SW 1271 (cell line): ENCODE results near the gene TPSG1.
"Not testable (repeated sequence)": the region's sequence is repeated elsewhere in the genome, so short reads cannot be mapped to it uniquely, and the experiment has no call there.

Source experiments
- DNase-seq, 2 experiments: peaks; one replicate each; lab custom pipeline; 2025; lab: John Stamatoyannopoulos, UW

TPSG1 gene

DNA sequence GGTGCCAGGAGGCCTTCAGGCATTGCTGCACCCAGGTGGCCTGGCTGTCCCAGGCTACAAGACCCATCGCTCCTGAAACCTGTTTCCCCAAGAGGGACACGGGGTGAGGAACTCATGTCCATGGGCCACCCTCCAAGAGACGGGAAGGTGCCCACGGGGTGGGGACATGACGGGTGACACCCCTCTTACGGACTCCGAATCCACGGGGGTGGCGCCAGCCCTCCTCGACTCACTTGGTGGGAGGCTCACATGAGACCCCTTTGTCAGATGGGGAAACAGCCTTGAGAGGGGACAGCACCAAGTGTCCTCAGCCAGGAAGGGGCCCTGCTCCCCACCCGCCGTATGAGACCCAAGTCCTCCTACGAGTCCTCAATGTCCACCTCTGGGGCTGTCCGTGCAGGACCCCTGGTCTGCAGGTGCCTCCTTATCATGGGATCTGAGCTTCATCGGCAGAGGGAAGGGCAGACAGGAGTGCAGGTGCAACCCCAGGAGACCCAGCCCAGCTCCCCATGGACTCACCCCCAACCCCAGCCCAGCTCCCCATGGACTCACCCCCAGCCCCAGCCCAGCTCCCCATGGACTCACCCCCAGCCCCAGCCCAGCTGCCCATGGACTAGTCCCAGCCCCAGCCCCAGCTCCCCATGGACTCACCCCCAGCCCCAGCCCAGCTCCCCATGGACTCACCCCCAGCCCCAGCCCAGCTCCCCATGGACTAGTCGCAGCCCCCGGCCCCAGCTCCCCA is 5.6 kb upstream of the TPSG1 start:
- DNase-seq = not testable (repeated sequence)

- DNase-seq = not testable (repeated sequence)
These were observed 5.0 kb upstream of the TPSG1 start, which contains the start of gene TPSB2 for GRCh38 chr16:1230084-1230470. Gene TPSB2 (minus strand): TSS chr16:1230184. CDS start chr16:1229951, 233 bp downstream.

DNA sequence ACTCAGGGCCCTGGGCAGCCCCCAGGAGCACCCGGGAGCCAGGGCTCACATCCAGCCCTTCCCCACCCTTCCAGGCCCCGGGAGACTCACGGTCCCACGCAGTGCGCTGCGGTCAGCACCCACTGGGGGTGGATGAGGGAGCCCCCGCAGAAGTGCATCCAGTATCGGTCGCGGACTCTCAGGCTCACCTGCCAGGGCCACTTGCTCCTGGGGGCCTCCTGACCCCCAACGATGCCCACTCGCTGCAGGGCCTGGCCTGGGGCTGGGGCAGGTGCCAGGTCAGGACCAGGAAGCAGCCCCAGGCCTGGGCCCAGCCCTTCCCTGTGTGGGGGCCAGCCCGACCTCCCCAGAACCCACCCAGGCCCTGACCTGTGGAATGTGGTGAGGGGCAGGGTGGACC is 4.4 kb upstream of the TPSG1 start:
- not testable (repeated sequence) for DNase-seq

DNA sequence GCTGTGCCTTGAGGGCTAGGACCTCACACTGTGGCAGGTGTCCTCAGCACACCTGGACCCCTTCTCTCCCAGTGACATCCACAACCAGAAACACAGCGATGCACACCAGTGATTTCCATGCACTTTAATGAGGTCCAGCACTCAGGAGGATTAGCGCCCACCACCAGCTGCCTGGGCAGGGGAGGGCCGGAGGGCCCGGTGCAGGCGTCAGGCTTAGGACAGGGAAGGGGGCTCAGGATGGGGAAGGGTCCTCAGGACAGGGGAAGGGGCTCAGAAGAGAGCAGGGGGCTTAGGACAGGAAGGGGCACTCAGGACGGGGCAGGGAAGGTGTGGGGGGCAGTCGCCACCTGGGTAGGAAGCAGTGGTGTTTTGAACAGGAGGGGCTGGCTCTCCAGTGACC is 3.2 kb upstream of the TPSG1 start:
- not testable (repeated sequence) for DNase-seq

GRCh38 chr16:1226692-1227091 is 1.6 kb upstream of the TPSG1 start:
- DNase-seq = not testable (repeated sequence)

DNA sequence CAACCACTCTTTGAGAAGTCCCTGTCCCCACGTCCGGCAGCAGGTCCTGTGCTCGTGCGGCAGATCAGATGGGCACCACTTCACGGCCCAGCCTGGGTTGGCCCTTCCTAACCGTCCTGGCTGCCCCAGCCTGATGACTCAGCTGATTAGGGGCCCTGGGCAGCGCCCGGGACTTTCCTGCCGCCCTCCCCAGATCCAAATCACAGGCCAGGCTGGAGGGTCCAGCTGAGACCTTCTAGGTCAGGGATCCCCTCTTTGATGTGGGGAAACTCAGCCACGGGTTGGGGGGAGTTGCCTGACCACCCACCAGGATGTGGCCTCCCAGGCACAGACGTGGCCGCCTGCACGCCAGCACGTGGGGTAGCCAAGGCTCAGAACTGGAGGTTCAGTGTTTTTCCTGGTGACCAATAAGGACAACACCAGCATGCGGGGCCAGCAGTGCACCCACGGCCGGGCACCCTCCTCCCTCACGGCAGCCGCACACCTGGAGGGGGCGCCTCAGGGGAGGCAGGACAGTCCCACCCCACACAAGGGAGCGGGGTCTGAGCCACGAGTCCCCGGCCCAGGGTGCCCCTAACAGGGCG is 752 bp upstream of the TPSG1 start:
- DNase-seq = not testable (repeated sequence)

DNA sequence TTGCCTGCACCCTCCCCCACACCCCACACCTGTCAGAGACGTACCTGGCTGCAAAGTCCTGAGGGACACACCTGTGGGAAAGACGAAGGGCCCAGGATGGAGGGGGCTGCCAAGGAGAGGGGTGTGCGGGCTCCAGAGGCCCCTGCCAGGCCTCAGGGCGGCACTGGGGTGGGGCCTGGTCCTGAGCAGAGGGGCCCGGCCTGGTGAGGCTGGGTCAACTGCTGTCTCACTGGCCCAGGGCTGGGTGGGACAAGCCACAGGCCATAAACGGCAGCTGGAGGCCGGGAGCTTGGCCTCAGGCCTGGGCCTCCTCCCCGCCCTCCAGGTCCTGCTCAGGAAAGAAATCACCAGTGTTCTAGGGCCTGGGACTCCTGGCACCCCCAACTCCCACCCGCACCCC is 510 bp downstream of the TPSG1 start:
- DNase-seq = no peak

- no peak for DNase-seq
These were observed 1.5 kb downstream of the TPSG1 start for GRCh38 chr16:1223355-1224214.

GRCh38 chr16:1222553-1223354 is 2.3 kb downstream of the TPSG1 start:
- no peak for DNase-seq

- no peak for DNase-seq
These were observed 3.2 kb downstream of the TPSG1 start for GRCh38 chr16:1221628-1222552.

DNA sequence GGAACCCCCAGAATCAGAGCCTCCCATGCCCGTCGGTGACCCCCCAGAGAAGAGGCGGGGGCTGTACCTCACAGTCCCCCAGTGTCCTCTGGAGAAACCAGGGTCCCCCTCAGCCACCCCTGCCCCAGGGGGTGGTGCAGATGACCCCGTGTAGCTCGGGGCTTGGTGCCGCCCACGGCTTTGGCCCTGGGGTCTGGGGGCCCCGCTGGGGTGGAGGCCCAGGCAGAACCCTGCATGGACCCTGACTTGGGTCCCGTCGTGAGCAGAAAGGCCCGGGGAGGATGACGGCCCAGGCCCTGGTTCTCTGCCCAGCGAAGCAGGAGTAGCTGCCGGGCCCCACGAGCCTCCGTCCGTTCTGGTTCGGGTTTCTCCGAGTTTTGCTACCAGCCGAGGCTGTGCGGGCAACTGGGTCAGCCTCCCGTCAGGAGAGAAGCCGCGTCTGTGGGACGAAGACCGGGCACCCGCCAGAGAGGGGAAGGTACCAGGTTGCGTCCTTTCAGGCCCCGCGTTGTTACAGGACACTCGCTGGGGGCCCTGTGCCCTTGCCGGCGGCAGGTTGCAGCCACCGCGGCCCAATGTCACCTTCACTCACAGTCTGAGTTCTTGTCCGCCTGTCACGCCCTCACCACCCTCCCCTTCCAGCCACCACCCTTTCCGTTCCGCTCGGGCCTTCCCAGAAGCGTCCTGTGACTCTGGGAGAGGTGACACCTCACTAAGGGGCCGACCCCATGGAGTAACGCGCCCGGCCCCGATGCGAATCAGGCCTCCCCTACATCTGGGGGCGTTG is 4.0 kb downstream of the TPSG1 start:
- DNase-seq = no peak

- DNase-seq = no peak
These were observed 4.9 kb downstream of the TPSG1 start for GRCh38 chr16:1220098-1220728.

DNA sequence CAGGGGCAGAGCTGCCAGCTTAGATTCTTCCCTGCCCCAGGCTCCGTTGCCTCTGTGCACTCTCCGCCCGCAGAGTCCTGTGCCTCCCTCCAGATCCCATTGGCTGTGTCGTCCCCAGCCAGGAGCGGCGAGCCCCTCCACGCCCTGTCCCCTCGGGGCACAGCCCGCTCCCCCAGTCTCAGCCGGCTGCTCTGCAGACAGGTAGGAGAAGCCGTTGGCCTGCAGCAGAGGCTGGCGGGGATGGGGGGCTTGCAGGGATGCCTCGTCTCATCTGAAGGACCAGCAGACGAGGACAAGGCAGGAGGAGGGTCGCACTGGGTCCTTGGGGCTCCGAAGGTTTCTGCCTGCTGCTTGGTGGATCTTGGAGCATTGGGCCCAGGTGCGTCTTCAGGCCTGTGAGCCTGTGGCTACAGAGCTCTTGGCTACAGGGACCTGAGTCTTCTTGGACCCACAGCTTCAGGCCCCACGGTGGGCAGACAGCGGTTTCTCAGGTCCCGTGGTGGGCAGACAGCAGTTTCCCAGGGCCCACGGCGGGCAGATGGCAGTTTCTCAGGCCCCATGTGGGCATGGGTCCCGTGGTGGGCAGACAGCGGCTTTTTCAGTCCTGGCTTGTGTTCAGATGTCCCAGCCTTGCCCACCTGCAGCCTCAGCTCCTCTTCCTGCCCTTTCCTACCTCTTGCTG is 6.0 kb downstream of the TPSG1 start:
- DNase-seq = no peak

- DNase-seq = no peak
These were observed 6.8 kb downstream of the TPSG1 start for GRCh38 chr16:1218061-1218929.

DNA sequence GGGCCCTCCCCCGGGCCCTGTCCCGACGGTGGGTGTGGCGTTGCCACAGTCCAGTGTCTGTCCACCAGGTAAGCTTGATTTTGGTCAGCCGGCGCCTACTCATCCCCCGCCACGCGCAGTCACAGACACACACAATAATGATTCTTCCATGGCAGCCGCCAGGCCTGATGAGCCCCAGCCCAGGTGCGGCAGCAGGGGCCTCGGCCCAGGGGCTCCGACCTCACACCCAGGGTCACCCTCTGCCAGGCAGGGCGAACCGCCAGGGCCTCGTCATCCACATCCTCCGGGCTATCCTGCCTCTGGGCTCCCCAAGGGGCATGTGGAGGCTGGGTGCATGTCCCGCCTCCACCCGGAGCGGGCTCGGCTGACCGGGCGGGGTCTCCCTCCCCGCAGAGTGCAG is 7.5 kb downstream of the TPSG1 start:
- DNase-seq = no peak

DNA sequence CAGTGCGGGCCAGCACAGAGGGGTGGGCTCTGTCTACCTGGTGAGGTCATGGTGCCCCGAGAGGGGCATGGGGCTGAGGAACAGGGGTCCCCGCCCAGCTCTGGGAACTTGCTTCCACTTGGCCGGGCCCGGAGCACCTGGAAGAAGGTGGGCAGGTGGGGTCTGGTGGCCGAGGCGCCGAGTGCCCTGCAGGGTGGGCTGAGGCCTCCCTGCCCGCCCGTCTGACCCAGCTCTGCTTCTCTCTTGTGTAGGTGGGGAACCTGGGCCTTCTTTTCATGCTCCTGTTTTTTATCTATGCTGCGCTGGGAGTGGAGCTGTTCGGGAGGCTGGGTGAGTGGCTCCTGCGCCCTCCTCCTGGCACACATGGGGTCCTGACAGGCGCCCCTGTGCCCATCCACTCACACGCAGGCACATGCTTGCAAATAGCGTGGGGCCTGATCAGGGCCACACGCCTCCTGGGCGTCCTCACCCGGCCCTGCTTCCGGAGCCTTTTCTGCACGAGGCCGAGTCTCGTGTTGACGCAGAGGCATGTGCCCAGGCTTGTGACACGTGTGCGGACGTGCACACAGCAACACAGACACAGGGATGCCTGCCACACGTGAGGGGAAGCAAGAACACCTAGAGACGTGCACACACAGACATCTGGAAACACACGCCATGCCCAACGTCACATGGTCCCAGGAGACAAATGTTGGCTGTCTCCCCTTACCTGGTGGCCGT is 8.2 kb downstream of the TPSG1 start:
- DNase-seq = no peak

GRCh38 chr16:1216296-1216619 is 8.8 kb downstream of the TPSG1 start:
- DNase-seq = no peak
